GM21423 (cell line): ENCODE results near the gene PRC1.
"Not testable (repeated sequence)": the region's sequence is repeated elsewhere in the genome, so short reads cannot be mapped to it uniquely, and the experiment has no call there.

ENCODE experiments used
- ATAC-seq: cut with Tn5 transposase; IDR thresholded peaks from one replicate; pipeline ENCODE4 v1.9.1; 2021; ENCODE audit warnings: mild to moderate bottlenecking, moderate library complexity; ENCODE audit not compliant: unreplicated experiment

Gene PRC1

DNA sequence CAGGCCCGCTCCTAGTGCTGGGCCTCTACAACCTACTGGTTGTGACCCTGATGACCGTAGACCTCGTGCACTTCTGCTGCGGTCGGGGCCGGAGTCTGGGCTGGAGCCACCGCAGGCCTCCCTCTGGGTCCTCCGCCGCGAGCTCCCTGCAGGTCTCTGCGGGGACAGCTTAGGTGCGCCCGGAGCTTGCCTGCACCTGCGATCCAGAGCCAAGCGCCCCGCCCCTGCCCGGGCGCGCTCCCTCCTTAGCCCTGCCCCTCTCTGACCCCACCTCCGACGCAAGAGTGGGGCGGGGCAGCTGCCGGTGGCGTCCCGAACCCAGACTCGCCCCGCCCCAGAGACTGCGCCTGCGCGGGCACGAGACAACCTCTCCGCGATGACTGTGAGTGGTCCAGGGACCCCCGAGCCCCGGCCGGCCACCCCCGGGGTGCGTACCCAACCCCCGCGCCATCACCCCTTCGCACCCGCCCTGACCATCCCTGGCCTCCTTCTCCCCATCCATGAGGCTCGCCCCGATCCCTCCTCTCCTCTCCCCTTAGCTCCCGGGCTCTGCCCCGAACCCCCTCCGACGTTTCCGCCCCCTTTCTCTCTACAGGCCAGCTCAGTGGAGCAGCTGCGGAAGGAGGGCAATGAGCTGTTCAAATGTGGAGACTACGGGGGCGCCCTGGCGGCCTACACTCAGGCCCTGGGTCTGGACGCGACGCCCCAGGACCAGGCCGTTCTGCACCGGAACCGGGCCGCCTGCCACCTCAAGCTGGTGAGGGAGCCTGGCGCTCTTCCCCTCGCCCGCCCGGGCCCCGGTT, 59.2 kb downstream of the PRC1 start, which contains the start of gene UNC45A:
Gene UNC45A, plus strand, starts transcription at position 337 of the 803 bp plus-strand sequence. Its CDS starts 40 bp downstream, at position 377.
- ATAC-seq: peak; percentile 59

DNA sequence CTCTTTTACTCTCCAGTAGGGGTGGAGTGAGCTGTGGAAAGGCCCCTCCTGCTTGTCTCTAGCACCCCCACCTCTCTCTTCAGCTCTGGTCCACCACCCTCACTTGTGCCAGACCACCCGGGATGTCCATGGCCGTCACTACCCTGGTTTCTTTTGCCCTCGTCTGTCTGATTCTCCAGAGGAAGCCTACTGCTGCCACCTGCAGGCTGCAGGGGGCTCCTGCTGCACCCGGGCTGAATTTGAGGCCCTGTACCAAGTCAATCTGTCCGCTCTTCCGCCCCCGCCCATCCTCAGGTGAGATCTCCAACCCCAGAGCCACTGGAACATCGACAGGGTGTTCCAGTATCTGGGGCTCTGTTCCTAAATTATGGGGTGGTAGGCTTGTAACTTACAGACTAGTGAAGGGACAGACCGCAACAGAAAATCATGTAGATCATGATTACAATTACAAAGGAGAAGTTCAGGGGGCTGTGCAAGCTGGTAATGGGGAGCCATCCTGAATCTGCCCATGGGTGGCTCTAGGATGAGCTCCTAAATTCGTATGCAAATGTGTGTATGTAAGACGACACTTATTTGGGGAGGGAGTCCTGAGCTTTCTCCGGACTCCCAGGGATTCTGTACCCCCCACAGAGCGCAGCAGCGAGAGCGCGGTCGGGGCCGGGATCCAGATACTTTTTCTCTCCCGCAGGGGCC, 59.9 kb downstream of the PRC1 start:
- ATAC-seq: peak; percentile 34

DNA sequence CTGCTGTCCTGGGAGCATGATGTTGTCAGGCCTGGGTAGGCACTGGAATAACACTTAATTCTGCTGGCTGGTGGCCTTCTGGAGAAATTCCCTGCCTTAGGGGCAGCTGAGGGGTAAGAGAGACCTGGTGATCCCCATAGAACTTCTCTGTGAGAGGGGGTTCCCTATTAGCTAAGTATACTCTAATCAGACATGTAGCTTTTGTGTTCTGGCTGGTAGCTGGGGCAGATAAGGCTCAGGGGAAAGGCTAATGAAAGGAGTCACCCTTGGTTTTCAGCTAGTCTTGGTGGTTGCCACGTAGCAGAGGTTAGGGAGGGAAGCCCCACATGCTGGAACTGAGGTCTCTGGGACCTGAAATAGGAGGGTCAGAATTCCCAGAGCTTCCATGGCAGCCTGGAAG, 61.0 kb downstream of the PRC1 start:
- ATAC-seq: no peak

DNA sequence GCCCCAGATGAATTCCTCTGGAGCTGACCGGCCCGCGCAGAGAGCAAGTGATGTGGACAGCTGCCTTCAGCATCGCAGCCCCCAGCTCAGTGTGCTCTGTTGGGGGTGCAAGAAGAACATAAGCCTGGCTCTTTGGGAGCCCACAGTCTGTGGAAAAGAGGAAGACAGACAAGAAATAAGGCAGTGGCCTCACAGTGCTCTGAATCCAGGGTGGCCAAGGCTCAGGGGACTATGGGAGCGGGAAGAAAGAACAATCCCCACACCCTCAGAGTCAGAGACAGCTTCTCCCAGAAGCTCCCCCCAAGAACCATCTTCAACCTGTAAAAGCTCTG, 61.7 kb downstream of the PRC1 start:
- ATAC-seq: no peak

DNA sequence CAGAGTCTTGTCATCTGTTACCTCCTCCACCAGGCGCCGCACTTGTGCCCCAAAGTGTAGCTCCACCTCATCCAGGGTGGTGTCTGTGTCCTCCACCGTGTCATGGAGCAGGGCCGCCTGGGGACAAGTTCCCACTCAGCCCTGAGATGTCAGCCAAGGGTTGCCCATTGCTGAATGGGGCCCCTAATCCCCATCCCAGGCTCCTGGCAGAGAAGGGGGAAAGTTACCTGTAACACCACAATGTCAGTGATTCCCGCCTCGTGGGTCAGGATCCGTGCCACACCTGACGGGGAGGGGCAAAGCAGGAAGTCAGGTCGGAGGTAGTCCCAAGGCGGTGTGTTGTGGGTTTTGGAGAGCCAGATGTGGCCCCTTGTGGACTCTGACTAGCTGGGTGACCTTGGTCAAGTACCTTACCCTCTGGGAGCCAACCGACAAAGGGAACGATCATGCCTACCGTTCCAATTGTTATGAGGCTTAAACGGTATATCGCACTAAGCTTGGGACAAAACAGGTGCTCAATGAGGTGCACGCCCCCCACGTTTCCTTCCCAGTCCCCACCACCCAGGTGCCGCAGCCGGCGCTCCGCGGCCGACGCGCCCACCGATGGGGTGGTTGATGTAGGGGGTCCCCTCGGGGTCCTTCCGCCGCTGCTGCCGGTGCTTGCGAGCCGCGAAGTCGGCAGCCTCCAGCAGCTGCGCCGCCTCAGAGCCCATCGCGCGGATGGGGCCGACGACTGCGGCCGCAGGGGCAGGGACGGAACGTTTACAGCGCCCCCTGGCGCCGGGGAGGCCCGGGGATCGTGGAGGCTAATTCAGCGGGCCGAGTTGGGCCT, 62.3 kb downstream of the PRC1 start, which contains the start of gene HDDC3:
Gene HDDC3, minus strand, starts transcription at position 722 of the 832 bp plus-strand sequence. Its CDS starts 9 bp downstream, at position 713.
- ATAC-seq: peak; percentile 46

DNA sequence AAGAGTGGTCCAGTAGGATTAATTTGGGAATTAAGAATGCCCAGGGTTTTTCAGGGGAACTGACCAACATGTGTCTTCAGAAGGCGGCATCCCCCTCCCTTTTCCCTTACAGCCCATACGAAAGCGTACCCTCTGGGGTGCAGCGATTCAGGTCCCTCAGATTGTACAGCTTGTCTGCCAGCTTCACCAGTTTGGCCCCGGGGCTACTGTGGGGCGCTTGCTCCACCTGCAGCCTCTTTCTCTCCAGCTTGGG, 62.8 kb downstream of the PRC1 start:
- no peak for ATAC-seq

DNA sequence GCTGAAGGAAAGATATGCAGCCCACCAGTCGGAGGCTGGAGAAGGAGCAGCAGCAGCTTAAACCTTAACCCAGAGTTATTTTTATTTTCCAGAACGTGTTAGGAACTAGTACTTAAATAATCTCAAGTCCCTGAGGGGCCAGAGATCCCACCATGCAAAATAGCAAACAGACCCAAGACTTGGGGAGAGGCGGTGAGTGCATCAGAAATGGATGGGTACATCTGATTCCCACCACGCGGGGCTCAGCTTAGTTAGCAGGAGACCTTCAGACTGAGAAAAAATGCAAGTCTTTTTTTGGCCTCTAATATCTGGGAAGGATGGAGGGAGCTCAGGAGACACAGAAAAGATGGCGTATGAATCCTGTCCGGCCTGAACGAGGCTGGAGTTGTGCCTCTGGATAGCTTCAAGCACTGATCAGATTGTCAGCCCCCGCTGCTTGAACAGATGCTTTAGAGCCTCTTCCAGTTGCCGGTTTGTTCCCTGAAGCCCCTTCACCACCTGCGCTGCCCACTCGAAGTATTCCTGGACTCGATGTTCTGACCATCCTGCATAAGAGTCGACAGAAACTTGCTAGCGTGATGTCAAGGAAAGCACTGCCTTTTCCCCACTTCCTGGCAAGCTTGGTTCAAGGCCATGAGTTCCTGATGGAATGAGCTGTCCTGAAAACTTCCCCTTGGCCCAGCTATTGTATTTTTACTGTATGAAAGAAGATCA, 63.3 kb downstream of the PRC1 start:
- no peak for ATAC-seq

DNA sequence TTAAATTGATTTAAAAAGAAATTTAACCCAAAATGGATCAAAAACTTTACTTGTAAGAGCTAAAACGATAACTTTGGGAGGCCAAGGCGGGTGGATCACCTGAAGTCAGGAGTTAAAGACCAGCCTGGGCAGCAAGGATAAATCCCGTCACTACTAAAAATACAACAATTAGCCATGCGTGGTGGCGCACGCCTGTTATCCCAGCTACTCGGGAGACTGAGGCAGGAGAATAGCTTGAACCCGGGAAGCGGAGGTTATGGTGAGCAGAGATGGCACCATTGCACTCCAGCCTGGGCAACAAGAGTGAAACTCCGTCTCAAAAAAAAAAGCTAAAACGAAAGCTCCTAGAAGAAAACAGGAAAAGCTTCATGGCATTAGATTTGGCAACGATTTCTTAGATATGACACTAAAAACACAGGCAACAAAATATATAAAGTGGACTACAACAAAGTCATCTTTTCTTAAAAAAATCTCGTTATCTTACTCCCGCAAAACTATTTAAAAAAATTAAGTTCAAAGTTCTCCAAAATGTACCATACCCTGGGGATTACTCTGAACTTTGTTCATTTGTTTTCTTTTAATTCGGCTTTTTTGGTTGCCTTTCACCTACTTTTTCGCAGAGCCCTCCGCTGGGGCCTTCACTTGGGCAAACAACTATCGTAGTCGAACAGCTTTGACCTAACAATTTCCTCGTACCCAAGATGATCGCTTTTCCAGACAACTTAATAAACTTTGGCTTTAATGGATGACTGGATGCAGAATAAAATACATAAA, 64.9 kb downstream of the PRC1 start:
- ATAC-seq: no peak

DNA sequence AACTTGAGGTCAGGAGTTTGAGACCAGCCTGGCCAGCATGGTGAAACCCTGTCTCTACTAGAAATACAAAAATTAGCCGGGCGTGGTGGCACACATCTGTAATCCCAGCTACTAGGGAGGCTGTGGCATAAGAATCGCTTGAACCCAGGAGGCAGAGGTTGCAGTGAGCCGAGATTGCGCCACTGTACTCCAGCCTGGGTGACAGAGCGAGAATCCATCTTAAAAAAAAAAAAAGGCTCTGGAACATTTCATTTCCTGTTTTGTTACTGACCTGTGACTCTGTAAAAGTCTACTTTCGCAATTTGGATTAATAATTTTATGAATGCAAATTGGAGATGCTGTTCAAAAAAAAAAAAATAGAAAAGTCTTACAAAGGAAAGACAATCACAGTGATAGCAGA, 66.2 kb downstream of the PRC1 start:
- not testable (repeated sequence) for ATAC-seq

DNA sequence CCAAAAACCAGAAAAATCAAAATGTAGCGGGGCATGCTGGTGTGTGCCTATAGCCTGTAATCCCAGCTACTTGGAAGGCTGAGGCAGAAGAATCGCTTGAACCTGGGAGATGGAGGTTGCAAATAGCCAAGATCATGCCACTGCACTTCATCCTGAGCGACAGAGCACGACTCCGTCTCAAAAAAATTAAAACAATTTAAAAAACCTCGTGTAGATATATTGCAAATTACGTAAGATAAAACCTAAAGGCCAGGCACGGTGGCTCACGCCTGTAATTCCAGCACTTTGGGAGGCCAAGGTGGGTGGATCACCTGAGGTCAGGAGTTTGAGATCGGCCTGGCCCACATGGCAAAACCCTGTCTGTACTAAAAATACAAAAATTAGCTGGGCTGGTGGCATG, 67.6 kb downstream of the PRC1 start:
- ATAC-seq: not testable (repeated sequence)

DNA sequence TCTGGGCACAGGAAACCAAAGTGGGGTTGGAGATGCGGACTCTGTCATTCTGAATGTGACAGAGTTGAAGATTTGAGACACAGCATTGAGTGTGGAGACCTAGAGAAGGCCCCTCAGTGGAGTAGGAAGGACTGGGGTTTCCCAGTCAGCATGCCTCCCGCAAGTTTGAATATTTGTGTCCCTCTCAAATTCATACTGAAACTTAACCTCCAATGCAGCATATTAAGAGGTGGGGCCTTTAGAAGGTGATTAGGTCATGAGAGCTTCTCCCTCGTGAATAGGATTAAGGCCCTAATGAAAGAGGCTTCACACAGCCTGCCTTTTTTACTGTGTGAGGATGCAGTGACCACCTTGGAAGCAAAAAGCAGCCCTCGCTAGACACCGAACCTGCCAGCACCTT, 70.0 kb downstream of the PRC1 start:
- ATAC-seq: peak; percentile 72

DNA sequence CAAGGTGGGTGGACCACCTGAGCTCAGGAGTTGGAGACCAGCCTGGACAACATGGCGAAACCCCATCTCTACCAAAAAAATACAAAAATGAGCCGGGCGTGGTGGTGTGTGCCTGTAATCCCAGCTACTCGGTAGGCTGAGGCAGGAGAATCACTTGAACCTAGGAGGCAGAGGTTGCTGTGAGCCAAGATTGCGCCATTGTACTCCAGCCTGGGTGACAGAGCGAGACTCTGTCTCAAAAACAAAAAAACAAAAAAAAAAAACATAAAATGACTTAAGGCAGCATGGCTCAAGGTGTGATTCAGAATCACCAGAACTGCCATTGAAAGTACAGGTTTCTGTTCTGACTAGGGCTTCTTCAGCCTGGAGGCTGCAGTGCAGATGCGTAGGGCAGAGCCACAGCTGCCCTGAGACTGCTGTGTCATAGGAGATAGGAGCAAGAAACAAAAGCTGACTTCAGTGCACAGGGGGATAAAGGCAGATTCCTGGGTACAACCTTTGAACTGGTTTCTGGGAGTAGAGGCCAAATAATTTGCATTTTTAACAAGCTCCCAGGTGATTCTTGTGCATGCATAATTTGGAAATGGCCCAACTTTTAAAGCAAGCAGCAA, 71.5 kb downstream of the PRC1 start:
- ATAC-seq: peak; percentile 45

DNA sequence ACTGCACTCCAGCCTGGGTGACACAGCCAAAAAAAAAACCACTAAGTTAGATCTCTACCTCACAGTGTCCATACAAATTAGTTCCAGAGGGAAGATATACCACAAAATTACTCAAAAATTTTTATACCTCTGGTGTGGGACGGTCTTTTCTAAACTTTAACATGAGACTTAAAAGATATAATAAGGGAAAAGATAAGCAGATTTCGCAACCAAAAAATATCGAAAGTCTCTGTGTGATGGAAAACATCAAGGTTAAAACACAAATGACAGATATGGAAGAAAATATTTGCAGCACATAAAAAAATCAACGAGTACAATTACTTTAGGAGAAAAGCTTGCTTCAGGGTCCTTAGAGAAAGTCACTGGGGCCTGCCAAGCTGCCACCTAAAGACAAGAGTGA, 72.4 kb downstream of the PRC1 start:
- ATAC-seq: no peak

DNA sequence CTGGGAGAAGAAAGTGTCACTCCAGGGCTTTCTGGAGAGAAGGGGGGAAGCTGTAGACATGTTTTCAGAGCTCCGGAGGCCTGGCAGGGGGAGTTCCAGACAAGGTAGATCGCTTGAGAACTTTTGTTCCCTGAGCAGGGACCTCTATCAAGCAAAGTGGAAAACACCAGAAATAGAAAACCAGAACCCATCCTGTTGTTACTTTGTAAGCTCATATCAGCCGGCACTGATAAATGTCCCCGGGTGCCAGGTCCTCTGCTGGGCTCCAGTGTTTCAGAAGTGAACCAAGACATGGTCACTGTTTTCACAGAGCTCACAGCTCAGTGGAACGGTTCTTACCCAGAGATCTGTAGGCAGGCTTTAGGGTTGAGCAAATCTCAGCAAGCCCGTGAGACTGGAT, 75.5 kb downstream of the PRC1 start:
- no peak for ATAC-seq

DNA sequence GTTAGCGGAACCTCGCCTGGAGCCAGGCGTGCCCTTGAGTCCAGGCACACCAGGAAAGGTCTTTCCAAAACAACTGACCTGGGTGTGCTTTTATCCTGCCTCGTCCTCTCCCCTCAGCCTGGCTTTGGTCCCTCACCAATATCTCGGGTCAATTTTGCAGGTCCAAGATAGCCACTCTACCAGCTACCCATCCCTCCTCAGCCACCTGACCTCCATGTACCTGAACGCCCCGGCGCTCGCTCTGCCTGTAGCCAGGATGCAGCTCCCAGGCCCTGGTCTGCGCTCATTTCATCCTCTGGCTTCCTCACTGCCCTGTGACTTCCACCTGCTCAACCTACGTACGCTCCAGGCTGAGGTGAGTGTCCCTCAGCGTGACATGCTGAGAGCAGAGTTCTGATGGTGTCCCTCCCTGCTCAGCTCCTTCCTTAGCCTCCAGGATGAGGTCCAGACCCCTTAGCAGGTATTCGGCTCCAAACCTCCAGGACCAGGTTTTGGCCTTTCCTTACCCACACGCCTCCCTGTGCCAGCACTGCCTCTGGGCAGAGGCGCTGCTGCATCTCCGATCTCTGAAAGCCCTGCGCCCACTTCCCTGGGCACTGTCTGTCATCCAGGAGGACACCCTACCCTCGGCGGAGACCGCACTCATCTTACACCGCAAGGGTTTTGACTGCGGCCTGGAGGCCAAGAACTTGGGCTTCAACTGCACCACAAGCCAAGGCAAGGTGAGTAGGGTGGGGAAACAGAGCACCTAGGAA, 76.1 kb downstream of the PRC1 start:
- ATAC-seq: no peak

DNA sequence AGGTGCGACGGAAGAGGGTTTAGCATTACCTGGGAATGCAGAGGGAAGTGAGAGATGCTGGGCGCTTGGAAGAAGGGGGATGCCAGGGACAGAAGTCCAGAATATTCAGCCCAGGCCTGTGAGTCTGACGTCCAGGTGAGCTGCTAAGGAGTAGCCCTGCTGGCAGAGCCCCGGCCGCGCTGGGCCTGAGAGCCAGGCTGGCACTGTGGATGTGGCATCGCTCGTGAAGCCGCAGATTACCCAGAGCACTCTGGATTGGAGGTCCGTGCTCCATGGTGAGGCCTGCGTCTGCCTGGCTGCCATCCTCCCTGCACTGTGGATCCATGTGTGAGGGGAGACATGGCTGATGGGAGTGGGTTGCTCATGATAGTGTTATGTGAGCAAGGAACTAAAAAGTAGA, 76.8 kb downstream of the PRC1 start:
- no peak for ATAC-seq

DNA sequence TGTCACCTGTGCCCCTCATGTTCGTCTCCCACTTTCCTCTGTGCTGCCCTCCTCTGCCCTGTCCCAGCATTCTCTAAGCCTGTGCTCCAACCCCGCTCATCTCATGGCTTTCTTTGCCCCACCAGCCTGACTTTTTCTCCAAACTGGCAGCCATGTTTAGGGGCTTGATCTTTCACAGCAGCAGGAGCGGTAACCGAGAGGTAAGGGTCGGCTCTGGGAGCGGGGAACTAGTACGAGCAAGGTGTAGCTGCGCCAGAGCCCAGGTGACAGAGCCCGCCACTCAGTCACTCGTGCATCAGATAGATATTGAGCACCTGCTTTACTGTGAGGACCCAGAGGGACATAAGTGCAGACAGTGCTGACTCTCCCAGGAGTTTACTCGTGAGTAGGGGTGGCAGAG, 77.9 kb downstream of the PRC1 start:
- ATAC-seq: no peak
